IMR-90 (cell line): ENCODE data around the gene PRKACA. TPM values are rescaled to one million over a fixed set of nuclear protein-coding genes. Genes with fewer than 3 reads are reported as not detected.

ENCODE experiments used
- ATAC-seq: fragments of 200-7000 bp; cut with Tn5 transposase; 2 replicates; pipeline ENCODE4 v1.9.1; 2020; ENCODE audit warnings: low read depth, mild to moderate bottlenecking, moderate library complexity
- BruUV-seq: library from RNA; stranded (reverse); fragments of 400-500 nt; replicated peaks from 2 replicates; lab custom pipeline; 2021; lab: Mats Ljungman, UMichigan
- CTCF ChIA-PET: fragments of 300-600 bp; formaldehyde crosslinking; extraction: SDS; loops from one replicate; lab custom pipeline; 2021; ENCODE audit warnings: antibody characterized with exemption; lab: Yijun Ruan, JAX
- POLR2A ChIA-PET: fragments of 300-600 bp; sonication (Branson Sonifier 250); formaldehyde crosslinking; loops from one replicate; lab custom pipeline; 2022; ENCODE audit warnings: antibody characterized with exemption; ENCODE audit not compliant: unreplicated experiment; lab: Charles Lee
- DNase-seq: peaks from one replicate; pipeline ENCODE4 v3.0.0; 2013
- H2AFZ ChIP-seq: replicated peaks from 2 replicates; pipeline ENCODE3; 2013; ENCODE audit warnings: low read length, mild to moderate bottlenecking; ENCODE audit not compliant: poor library complexity
- H2AK5ac ChIP-seq: 2 replicates; pipeline ENCODE4 v1.6.1; 2013; ENCODE audit warnings: low read depth, low read length, inconsistent platforms
- H2AK9ac ChIP-seq: replicated peaks from 2 replicates; pipeline ENCODE3; 2013; ENCODE audit warnings: mild to moderate bottlenecking, low read depth, low read length, moderate library complexity; ENCODE audit not compliant: poor library complexity
- H2BK120ac ChIP-seq: 2 replicates; pipeline ENCODE4 v1.6.1; 2013; ENCODE audit warnings: low read depth, low read length, inconsistent platforms
- H2BK15ac ChIP-seq: 3 replicates; pipeline ENCODE4 v1.6.1; 2013; ENCODE audit warnings: low read depth, low read length, inconsistent platforms
- H2BK20ac ChIP-seq: 2 replicates; pipeline ENCODE4 v1.6.1; 2013; ENCODE audit warnings: low read depth, mild to moderate bottlenecking, inconsistent platforms, low read length, moderate library complexity
- H2BK5ac ChIP-seq: 2 replicates; pipeline ENCODE4 v1.6.1; 2013; ENCODE audit warnings: mild to moderate bottlenecking, low read depth, low read length, inconsistent platforms; ENCODE audit not compliant: poor library complexity, severe bottlenecking
- H3K14ac ChIP-seq: replicated peaks from 2 replicates; pipeline ENCODE4 v1.6.1; 2013; ENCODE audit warnings: low read depth, low read length, inconsistent platforms
- H3K18ac ChIP-seq: 2 replicates; pipeline ENCODE4 v1.6.1; 2013; ENCODE audit warnings: low read depth, low read length, control low read depth
- H3K23ac ChIP-seq: 2 replicates; pipeline ENCODE4 v1.6.1; 2013; ENCODE audit warnings: low read depth, low read length, inconsistent platforms
- H3K27ac ChIP-seq: 2 replicates; pipeline ENCODE4 v1.5.1; 2013; ENCODE audit warnings: mild to moderate bottlenecking, control low read depth, low read length; ENCODE audit not compliant: insufficient read depth
- H3K27me3 ChIP-seq: 2 replicates; pipeline ENCODE4 v1.6.1; 2013; ENCODE audit warnings: low read length; ENCODE audit not compliant: control insufficient read depth, insufficient read depth
- H3K36me3 ChIP-seq: 2 replicates; pipeline ENCODE4 v1.6.1; 2013; ENCODE audit warnings: low read length, mixed read lengths; ENCODE audit not compliant: control insufficient read depth, insufficient read depth
- H3K4ac ChIP-seq: 2 replicates; pipeline ENCODE4 v1.6.1; 2013; ENCODE audit warnings: low read depth, low read length, inconsistent platforms
- H3K4me1 ChIP-seq: 2 replicates; pipeline ENCODE4 v1.6.1; 2013; ENCODE audit warnings: low read length, mixed read lengths; ENCODE audit not compliant: control insufficient read depth, insufficient read depth
- H3K4me2 ChIP-seq: 2 replicates; pipeline ENCODE4 v1.6.1; 2013; ENCODE audit warnings: low read depth, mild to moderate bottlenecking, control low read depth, low read length, moderate library complexity
- H3K4me3 ChIP-seq: 2 replicates; pipeline ENCODE4 v1.5.1; 2013; ENCODE audit warnings: low read depth, mild to moderate bottlenecking, control low read depth, low read length, moderate library complexity; ENCODE audit not compliant: insufficient read depth
- H3K56ac ChIP-seq: 2 replicates; pipeline ENCODE4 v1.6.1; 2013; ENCODE audit warnings: low read length, inconsistent platforms; ENCODE audit not compliant: insufficient read depth; ENCODE audit errors: extremely low read depth
- H3K79me1 ChIP-seq, 2 experiments: 2 replicates each; pipeline ENCODE4 v1.6.1; 2013; ENCODE audit warnings: low read length in 2 of 2, inconsistent platforms in 1 of 2, low read depth in 1 of 2
- H3K9ac ChIP-seq: 2 replicates; pipeline ENCODE4 v1.6.1; 2013; ENCODE audit warnings: low read depth, low read length, control low read depth
- H3K9me1 ChIP-seq: 2 replicates; pipeline ENCODE4 v1.6.1; 2013; ENCODE audit warnings: low read length, inconsistent platforms; ENCODE audit not compliant: insufficient read depth
- H3K9me3 ChIP-seq: 2 replicates; pipeline ENCODE4 v1.6.1; 2013; ENCODE audit warnings: low read length; ENCODE audit not compliant: control insufficient read depth, insufficient read depth
- H4K20me1 ChIP-seq: 2 replicates; pipeline ENCODE4 v1.6.1; 2013; ENCODE audit warnings: low read length, inconsistent platforms; ENCODE audit not compliant: insufficient read depth
- H4K5ac ChIP-seq: 2 replicates; pipeline ENCODE4 v1.6.1; 2013; ENCODE audit warnings: mild to moderate bottlenecking, low read depth, low read length, control low read depth
- H4K8ac ChIP-seq, 2 experiments: 2 replicates each; pipeline ENCODE4 v1.6.1; 2013; ENCODE audit warnings: low read depth in 2 of 2, low read length in 2 of 2, control low read depth in 1 of 2, inconsistent platforms in 1 of 2
- H4K91ac ChIP-seq: 2 replicates; pipeline ENCODE4 v1.6.1; 2013; ENCODE audit warnings: low read depth, low read length, inconsistent platforms; ENCODE audit not compliant: insufficient read depth
- CEBPB ChIP-seq: IDR thresholded peaks from 2 replicates; pipeline ENCODE4 v1.6.1; 2012; ENCODE audit warnings: low read depth, low read length, improper control_type of control experiment
- MXI1 ChIP-seq: IDR thresholded peaks from 2 replicates; pipeline ENCODE4 v1.6.1; 2012; ENCODE audit warnings: low read depth, mild to moderate bottlenecking, low read length, moderate library complexity, borderline replicate concordance
- RAD21 ChIP-seq: IDR thresholded peaks from 2 replicates; pipeline ENCODE4 v1.6.1; 2012; ENCODE audit warnings: low read length, improper control_type of control experiment
- RFX5 ChIP-seq: IDR thresholded peaks from 2 replicates; pipeline ENCODE4 v1.8.0; 2012; ENCODE audit warnings: low read depth, mild to moderate bottlenecking, low read length, moderate library complexity
- WGBS, 2 experiments: methylation state at CpG; one replicate each; pipeline versions ENCODE4 v1.1.5 to v1.1.7; 2013; ENCODE audit warnings: missing lambda C conversion rate in 2 of 2; ENCODE audit not compliant: insufficient read length in 1 of 2; ENCODE audit errors: extremely low coverage in 2 of 2; 5-methylcytosine and 5-hydroxymethylcytosine counted together
- dilution Hi-C: fragments of 300-500 bp; cut with HindIII; formaldehyde crosslinking; loops from one replicate; pipeline ENCODE4 v1.14.3; 2018; ENCODE audit warnings: low sequenced_read_pairs; ENCODE audit not compliant: unreplicated experiment
- in situ Hi-C: fragments of 300-500 bp; cut with MboI; formaldehyde crosslinking; loops from 3 replicates; pipeline ENCODE4 v1.14.3; 2019; ENCODE audit warnings: low sequenced_read_pairs, inconsistent platforms, mixed read lengths
- intact Hi-C: fragments of 100-400 bp; cut with micrococcal nuclease; formaldehyde crosslinking; loops from 2 replicates; pipeline ENCODE4 v1.10.0; 2022
- polyA plus RNA-seq, 3 experiments: library from polyadenylated mRNA; depleted of rRNA; stranded (reverse); fragments of >200 nt; gene quantifications; 2 replicates each; pipeline ENCODE4 v1.2.3, GENCODE V29; 2012; ENCODE audit warnings: low replicate concordance in 1 of 3
- total RNA-seq: library from RNA; depleted of rRNA; stranded (reverse); fragments of >200 nt; gene quantifications from 2 replicates; pipeline ENCODE4 v1.2.3, GENCODE V29; 2012
- TF ChIP-seq, protein P1 (sequence below): conservative IDR thresholded peaks from 2 replicates; pipeline ENCODE4 v1.5.1; 2012; ENCODE audit warnings: mild to moderate bottlenecking, low read depth, low read length, improper control_type of control experiment

Gene PRKACA
- total and polyA plus RNA-seq, 2 of the 4 experiments (the other 2 are of a cell fraction) = 18.1 to 94.5 TPM

DNA sequence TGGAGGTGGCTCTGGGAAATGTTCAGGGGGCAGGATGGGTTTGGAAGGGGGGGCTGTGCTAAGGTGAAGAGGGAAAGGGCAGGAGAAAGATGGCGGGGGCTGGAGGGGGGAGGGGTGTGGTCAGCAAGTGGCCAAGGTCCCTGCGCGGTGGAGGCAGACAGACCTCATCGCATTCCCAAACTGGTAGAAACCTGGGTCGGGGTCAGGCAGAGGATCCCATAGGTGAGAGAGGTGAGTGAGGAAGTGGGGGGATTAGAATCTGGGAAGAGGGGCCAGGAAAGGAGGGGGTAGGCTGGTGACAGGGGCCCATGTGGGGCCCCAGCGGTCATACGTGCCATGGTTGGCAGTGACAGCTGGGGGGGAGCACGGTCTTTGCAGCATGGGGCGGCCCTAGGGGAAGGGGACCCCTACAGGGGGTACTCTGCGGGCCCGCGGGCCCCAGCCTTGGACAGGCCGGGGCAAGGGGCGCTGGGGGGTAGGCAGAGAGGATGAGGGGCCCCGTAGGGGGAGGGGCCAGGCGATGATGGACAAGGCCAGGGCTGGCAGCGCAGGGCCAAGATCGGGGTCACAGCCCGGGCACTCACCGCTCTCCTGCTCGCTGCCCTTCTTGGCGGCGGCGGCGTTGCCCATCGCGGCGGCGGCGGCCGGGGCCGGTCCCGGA, 514 bp downstream of the PRKACA start:
- H4K91ac ChIP-seq = no peak overlapping the region
- no peak overlapping the region for H3K18ac ChIP-seq
- no peak overlapping the region for H4K5ac ChIP-seq
- H3K4me2 ChIP-seq = peak overlapping the region; percentile 98
- no peak overlapping the region for H3K56ac ChIP-seq
- peak overlapping the region; percentile 70 for H2AK9ac ChIP-seq
- H2BK15ac ChIP-seq = no peak overlapping the region
- peak overlapping the region; percentile 85 for H2AFZ ChIP-seq
- H3K36me3 ChIP-seq = no peaks in the 10 kb centered on the region
- in situ Hi-C loops = no loop called here
- H2AK5ac ChIP-seq = no peak overlapping the region; the same call in 1 of the 2 replicates
- H2BK5ac ChIP-seq = peak overlapping the region; percentile 10
- H3K27me3 ChIP-seq = no peaks in the 10 kb centered on the region
- H3K4me3 ChIP-seq = peak overlapping the region; percentile 74
- peak overlapping the region; percentile 91; the same call in 1 of the 2 replicates for H3K23ac ChIP-seq
- 0% methylated on average over 21 of the region's 33 CpGs; no CpG with 5 or more reads in 1 of the 2 experiments for WGBS, 2 experiments
- TF ChIP-seq, protein P1, sequence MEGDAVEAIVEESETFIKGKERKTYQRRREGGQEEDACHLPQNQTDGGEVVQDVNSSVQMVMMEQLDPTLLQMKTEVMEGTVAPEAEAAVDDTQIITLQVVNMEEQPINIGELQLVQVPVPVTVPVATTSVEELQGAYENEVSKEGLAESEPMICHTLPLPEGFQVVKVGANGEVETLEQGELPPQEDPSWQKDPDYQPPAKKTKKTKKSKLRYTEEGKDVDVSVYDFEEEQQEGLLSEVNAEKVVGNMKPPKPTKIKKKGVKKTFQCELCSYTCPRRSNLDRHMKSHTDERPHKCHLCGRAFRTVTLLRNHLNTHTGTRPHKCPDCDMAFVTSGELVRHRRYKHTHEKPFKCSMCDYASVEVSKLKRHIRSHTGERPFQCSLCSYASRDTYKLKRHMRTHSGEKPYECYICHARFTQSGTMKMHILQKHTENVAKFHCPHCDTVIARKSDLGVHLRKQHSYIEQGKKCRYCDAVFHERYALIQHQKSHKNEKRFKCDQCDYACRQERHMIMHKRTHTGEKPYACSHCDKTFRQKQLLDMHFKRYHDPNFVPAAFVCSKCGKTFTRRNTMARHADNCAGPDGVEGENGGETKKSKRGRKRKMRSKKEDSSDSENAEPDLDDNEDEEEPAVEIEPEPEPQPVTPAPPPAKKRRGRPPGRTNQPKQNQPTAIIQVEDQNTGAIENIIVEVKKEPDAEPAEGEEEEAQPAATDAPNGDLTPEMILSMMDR = no peak
- TF ChIP-seq RFX5 (no peak), CEBPB (no peak), RAD21 (no peak), MXI1 (0 out of 2 replicates have a peak, but pooled peaks have one; percentile 4)
- intact Hi-C loops = no loop called here
- H3K9me3 ChIP-seq = no peaks in the 10 kb centered on the region
- H3K4me1 ChIP-seq = peaks cover 26% of the 10 kb centered on the region
- no peak overlapping the region for H2BK120ac ChIP-seq
- H3K9me1 ChIP-seq = peaks cover 17% of the 10 kb centered on the region; the same call in 1 of the 2 replicates
- H3K79me1 ChIP-seq = peaks cover 10 to 63% of the 10 kb centered on the region in 2 experiments
- DNase-seq = no peak
- H3K27ac ChIP-seq = peak overlapping the region; percentile 45
- ChIA-PET CTCF (no interaction called here), POLR2A (interaction anchor here (0.6 kb wide), 1 partner anchor 9 kb away, joined by 3 read pairs; no protein-coding TSS in a partner anchor)
- no TSS peak for BruUV-seq
- H4K8ac ChIP-seq = no peak overlapping the region; a peak in 1 of 4 replicates
- H2BK20ac ChIP-seq = no peak overlapping the region
- H3K4ac ChIP-seq = peak overlapping the region; percentile 68; the same call in 1 of the 2 replicates
- dilution Hi-C loops = no loop called here
- peak overlapping the region; percentile 53 for H3K14ac ChIP-seq
- peak overlapping the region; percentile 78 for H3K9ac ChIP-seq
- H4K20me1 ChIP-seq = peaks cover 8% of the 10 kb centered on the region
- ATAC-seq = peak; percentile 1
